Kidney epithelial cell (primary cell): ENCODE results near the gene SLX4IP. TPM values are rescaled to one million over a fixed set of nuclear protein-coding genes. Genes with fewer than 3 reads are reported as not detected.
A peak's percentile ranks its signal among the peaks of the same experiment; 100 is the strongest.

Experiments used
- DNase-seq: peaks from one replicate; pipeline ENCODE4 v3.0.0-alpha.2; 2010; ENCODE audit warnings: low read depth
- H3K27me3 ChIP-seq: 2 replicates; pipeline ENCODE4 v1.6.0; 2011; ENCODE audit warnings: low read length; ENCODE audit not compliant: control insufficient read depth, insufficient read depth
- H3K36me3 ChIP-seq: 2 replicates; pipeline ENCODE4 v1.5.1; 2011; ENCODE audit warnings: low read length; ENCODE audit not compliant: control insufficient read depth, insufficient read depth
- H3K4me3 ChIP-seq: 2 replicates; pipeline ENCODE4 v1.5.1; 2011; ENCODE audit warnings: low read depth, mild to moderate bottlenecking, control low read depth, low read length
- CTCF ChIP-seq: IDR thresholded peaks from 2 replicates; pipeline ENCODE4 v1.5.1; 2011; ENCODE audit warnings: mild to moderate bottlenecking, moderate library complexity, low read length, control low read depth, inconsistent platforms; ENCODE audit not compliant: insufficient read depth, poor library complexity, severe bottlenecking
- total RNA-seq: library from RNA; depleted of rRNA; stranded (reverse); fragments of >200 nt; gene quantifications from 2 replicates; pipeline ENCODE4 v1.2.3, GENCODE V29; 2015

Gene SLX4IP
- total RNA-seq, 1 donor from 2014 or later, result 5.8 TPM

GRCh38 chr20:10513931-10514575 is 78.9 kb downstream of the SLX4IP start:
- TF ChIP-seq CTCF, result no peak
- no peak for DNase-seq
- H3K36me3 ChIP-seq, result no peaks in the 10 kb centered on the region
- H3K4me3 ChIP-seq, result no peak overlapping the region
- no peaks in the 10 kb centered on the region for H3K27me3 ChIP-seq

GRCh38 chr20:10516529-10516928 is 81.4 kb downstream of the SLX4IP start:
- Histone ChIP-seq H3K4me3 (no peak overlapping the region), H3K27me3 (no peaks in the 10 kb centered on the region), H3K36me3 (no peaks in the 10 kb centered on the region)
- no peak for DNase-seq
- no peak for TF ChIP-seq CTCF

GRCh38 chr20:10519361-10520046 is 84.4 kb downstream of the SLX4IP start:
- DNase-seq, result no peak
- H3K36me3 ChIP-seq, result no peaks in the 10 kb centered on the region
- H3K4me3 ChIP-seq, result no peak overlapping the region
- no peaks in the 10 kb centered on the region for H3K27me3 ChIP-seq
- TF ChIP-seq CTCF, result no peak

- no peak for TF ChIP-seq CTCF
- Histone ChIP-seq H3K27me3 (no peaks in the 10 kb centered on the region), H3K4me3 (no peak overlapping the region), H3K36me3 (no peaks in the 10 kb centered on the region)
- no peak for DNase-seq
Observed at GRCh38 chr20:10520528-10520927, 85.4 kb downstream of the SLX4IP start.

- Histone ChIP-seq H3K36me3 (no peaks in the 10 kb centered on the region), H3K4me3 (no peak overlapping the region), H3K27me3 (no peaks in the 10 kb centered on the region)
- DNase-seq, result peak; percentile 62
- TF ChIP-seq CTCF, result no peak
Observed at GRCh38 chr20:10521068-10521831, 86.1 kb downstream of the SLX4IP start.
